ENCODE measurements around the gene GNA12. TPM values are rescaled to one million over a fixed set of nuclear protein-coding genes. Genes with fewer than 3 reads are reported as not detected.

The GNA12 gene
- polyA plus RNA-seq, 1 donor (not counting 4 experiments of a cell fraction or from before 2014, with no cell fraction given), result 35.5 TPM

DNA sequence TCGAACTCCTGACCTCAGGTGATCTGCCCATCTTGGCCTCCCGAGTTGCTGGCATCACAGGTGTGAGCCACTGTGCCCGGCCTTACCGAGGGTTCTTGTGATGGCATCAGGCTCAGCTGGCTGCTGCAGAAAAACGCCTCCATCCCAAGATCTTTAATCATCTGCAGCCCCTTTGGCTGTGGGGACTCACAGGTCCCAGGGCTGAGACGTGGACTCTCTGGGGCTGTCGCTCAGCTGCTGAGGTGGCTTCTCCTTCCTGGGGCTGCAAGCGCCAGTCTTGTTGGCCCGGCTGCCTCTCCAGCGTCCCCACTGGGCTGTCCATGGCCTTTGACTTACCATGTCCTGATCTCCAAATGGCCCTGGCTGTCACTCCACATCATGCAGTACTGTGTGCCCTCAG lies 136.1 kb downstream of the GNA12 start:
- dilution Hi-C loops (cut with MboI; ENCODE audit: extremely low pct_ligation_motif_present, low sequenced_read_pairs), result no loop called here
- TF ChIP-seq, protein P1, sequence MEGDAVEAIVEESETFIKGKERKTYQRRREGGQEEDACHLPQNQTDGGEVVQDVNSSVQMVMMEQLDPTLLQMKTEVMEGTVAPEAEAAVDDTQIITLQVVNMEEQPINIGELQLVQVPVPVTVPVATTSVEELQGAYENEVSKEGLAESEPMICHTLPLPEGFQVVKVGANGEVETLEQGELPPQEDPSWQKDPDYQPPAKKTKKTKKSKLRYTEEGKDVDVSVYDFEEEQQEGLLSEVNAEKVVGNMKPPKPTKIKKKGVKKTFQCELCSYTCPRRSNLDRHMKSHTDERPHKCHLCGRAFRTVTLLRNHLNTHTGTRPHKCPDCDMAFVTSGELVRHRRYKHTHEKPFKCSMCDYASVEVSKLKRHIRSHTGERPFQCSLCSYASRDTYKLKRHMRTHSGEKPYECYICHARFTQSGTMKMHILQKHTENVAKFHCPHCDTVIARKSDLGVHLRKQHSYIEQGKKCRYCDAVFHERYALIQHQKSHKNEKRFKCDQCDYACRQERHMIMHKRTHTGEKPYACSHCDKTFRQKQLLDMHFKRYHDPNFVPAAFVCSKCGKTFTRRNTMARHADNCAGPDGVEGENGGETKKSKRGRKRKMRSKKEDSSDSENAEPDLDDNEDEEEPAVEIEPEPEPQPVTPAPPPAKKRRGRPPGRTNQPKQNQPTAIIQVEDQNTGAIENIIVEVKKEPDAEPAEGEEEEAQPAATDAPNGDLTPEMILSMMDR (optimal IDR thresholded peaks at IDR 0.05 in 1 of 3, IDR thresholded peaks at IDR 0.05 in 1 of 3, conservative IDR thresholded peaks at IDR 0.05 in 1 of 3; ENCODE audit: extremely low read depth in 1 of 3, insufficient read depth in 2 of 3, low read length in 3 of 3), result no peak
- no peak for TF ChIP-seq EZH2 (IDR thresholded peaks at IDR 0.05; ENCODE audit: low read length)
- no peak for FAIRE-seq

DNA sequence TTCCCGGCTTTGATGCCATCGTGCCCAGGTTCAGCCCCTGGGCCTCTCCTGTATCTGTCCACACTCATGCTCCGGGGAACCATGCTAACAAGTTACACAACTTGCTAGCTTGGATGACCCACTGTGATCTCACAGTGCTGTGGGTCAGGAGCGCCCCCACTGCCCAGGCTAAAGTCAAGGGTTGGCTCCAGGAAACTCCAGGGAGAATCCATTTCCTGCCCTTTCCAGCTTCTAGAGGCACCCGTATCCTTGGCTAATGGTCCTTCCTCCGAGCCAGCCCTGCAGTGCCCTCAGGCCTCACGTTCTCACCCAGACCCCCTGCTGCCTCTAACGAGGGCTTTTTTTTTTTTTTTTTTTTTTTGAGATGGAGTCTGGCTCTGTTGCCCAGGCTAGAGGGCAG lies 136.6 kb downstream of the GNA12 start:
- dilution Hi-C loops (cut with MboI; ENCODE audit: extremely low pct_ligation_motif_present, low sequenced_read_pairs), result no loop called here
- H3K36me3 ChIP-seq (ENCODE audit: control insufficient read depth in 2 of 2, extremely low read depth in 1 of 2, insufficient read depth in 2 of 2, low read length in 2 of 2), result peaks cover 0 to 2% of the 10 kb centered on the region in 2 experiments
- H3K4me1 ChIP-seq (ENCODE audit: control insufficient read depth, extremely low read depth, insufficient read depth, low read length), result no peaks in the 10 kb centered on the region
- H3K4me2 ChIP-seq (ENCODE audit: control insufficient read depth, extremely low read depth, insufficient read depth, low read depth, low read length), result no peak overlapping the region
- H2AFZ ChIP-seq (ENCODE audit: control insufficient read depth, low read length), result no peak overlapping the region
- peaks cover 3% of the 10 kb centered on the region for H3K27me3 ChIP-seq (ENCODE audit: control insufficient read depth, extremely low read depth, insufficient read depth, low read length)
- no peak overlapping the region for H3K4me3 ChIP-seq (ENCODE audit: control insufficient read depth in 2 of 3, extremely low read depth in 1 of 3, insufficient read depth in 2 of 3, low read depth in 1 of 3, low read length in 3 of 3)
- TF ChIP-seq, protein P1 (optimal IDR thresholded peaks at IDR 0.05 in 1 of 3, IDR thresholded peaks at IDR 0.05 in 1 of 3, conservative IDR thresholded peaks at IDR 0.05 in 1 of 3; ENCODE audit: extremely low read depth in 1 of 3, insufficient read depth in 2 of 3, low read length in 3 of 3), result no peak
- TF ChIP-seq EZH2 (IDR thresholded peaks at IDR 0.05; ENCODE audit: low read length), result no peak
- H3K79me2 ChIP-seq (ENCODE audit: control insufficient read depth, insufficient read depth, low read length), result no peaks in the 10 kb centered on the region
- no peaks in the 10 kb centered on the region for H3K9me1 ChIP-seq (ENCODE audit: control insufficient read depth, extremely low read depth, insufficient read depth, low read length)
- no peak for FAIRE-seq
- no peak for DNase-seq (ENCODE audit: low read depth, low spot score)
- H3K9me3 ChIP-seq (ENCODE audit: control insufficient read depth, low read depth, low read length), result no peaks in the 10 kb centered on the region
- H4K20me1 ChIP-seq (ENCODE audit: control insufficient read depth, extremely low read depth, insufficient read depth, low read length), result no peaks in the 10 kb centered on the region
- no peak overlapping the region for H3K27ac ChIP-seq (ENCODE audit: control insufficient read depth, insufficient read depth, low read length)
- H3K9ac ChIP-seq (ENCODE audit: control insufficient read depth, extremely low read depth, insufficient read depth, low read length), result no peak overlapping the region

More for the DNA sequence above, 136.1 kb downstream of the GNA12 start:
- H4K20me1 ChIP-seq (ENCODE audit: control insufficient read depth, extremely low read depth, insufficient read depth, low read length), result no peaks in the 10 kb centered on the region
- H3K27me3 ChIP-seq (ENCODE audit: control insufficient read depth, extremely low read depth, insufficient read depth, low read length), result peaks cover 3% of the 10 kb centered on the region
- no peak overlapping the region for H3K4me2 ChIP-seq (ENCODE audit: control insufficient read depth, extremely low read depth, insufficient read depth, low read depth, low read length)
- H3K9me1 ChIP-seq (ENCODE audit: control insufficient read depth, extremely low read depth, insufficient read depth, low read length), result no peaks in the 10 kb centered on the region
- no peak overlapping the region for H3K9ac ChIP-seq (ENCODE audit: control insufficient read depth, extremely low read depth, insufficient read depth, low read length)
- peaks cover 0 to 2% of the 10 kb centered on the region in 2 experiments for H3K36me3 ChIP-seq (ENCODE audit: control insufficient read depth in 2 of 2, extremely low read depth in 1 of 2, insufficient read depth in 2 of 2, low read length in 2 of 2)
- DNase-seq (ENCODE audit: low read depth, low spot score), result no peak
- H3K4me3 ChIP-seq (ENCODE audit: control insufficient read depth in 2 of 3, extremely low read depth in 1 of 3, insufficient read depth in 2 of 3, low read depth in 1 of 3, low read length in 3 of 3), result no peak overlapping the region
- H3K9me3 ChIP-seq (ENCODE audit: control insufficient read depth, low read depth, low read length), result no peaks in the 10 kb centered on the region
- H3K4me1 ChIP-seq (ENCODE audit: control insufficient read depth, extremely low read depth, insufficient read depth, low read length), result no peaks in the 10 kb centered on the region
- no peaks in the 10 kb centered on the region for H3K79me2 ChIP-seq (ENCODE audit: control insufficient read depth, insufficient read depth, low read length)
- no peak overlapping the region for H3K27ac ChIP-seq (ENCODE audit: control insufficient read depth, insufficient read depth, low read length)
- H2AFZ ChIP-seq (ENCODE audit: control insufficient read depth, low read length), result no peak overlapping the region

Measured in keratinocyte (primary cell).